Gastroesophageal sphincter (tissue), 3 donors: ENCODE results near the gene GRHPR.

ENCODE experiments used
- CTCF ChIP-seq, 4 experiments: fragments of 200-600 bp in 2 of 4; fragments of 450-650 bp in 2 of 4; sonication (generic) in 1 of 4; IDR thresholded peaks; one replicate each; pipeline ENCODE4 v1.5.1; 2017 to 2019; ENCODE audit warnings: antibody characterized with exemption in 4 of 4, mild to moderate bottlenecking in 2 of 4, moderate library complexity in 2 of 4
- EP300 ChIP-seq: sonication (generic); formaldehyde crosslinking; IDR thresholded peaks from one replicate; pipeline ENCODE4 v1.6.1; 2017; ENCODE audit warnings: antibody characterized with exemption, mild to moderate bottlenecking
- POLR2A ChIP-seq, 2 donors: fragments of 450-650 bp; IDR thresholded peaks; one replicate each; pipeline ENCODE4 v1.6.1; 2017; ENCODE audit warnings: antibody characterized with exemption in 2 of 2, mild to moderate bottlenecking in 2 of 2, moderate library complexity in 1 of 2
- POLR2AphosphoS5 ChIP-seq: sonication (generic); formaldehyde crosslinking; IDR thresholded peaks from one replicate; pipeline ENCODE4 v1.6.1; 2017; ENCODE audit warnings: antibody characterized with exemption

DNA sequence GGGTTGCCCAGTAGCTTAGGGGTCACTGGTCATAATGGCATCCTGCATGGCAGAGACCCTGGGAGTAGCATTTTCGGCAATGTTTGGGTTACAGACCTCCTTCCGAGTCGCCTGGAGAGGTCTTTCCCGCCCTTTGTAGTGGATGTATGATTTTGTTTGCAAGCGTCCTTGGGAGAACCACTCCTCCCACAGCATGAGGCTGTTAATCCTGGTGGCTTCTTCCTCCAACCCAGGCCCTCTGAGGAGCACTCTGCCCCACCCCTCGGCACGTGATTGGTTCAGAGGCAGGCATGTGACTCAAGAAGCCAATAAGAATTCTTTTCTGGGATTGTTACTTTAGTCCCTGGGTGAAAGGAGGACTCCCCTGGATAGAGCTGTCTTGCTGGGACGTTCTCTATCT, 30.2 kb upstream of the GRHPR start:
- TF ChIP-seq CTCF (IDR thresholded peaks at IDR 0.05) (no peak), POLR2A (IDR thresholded peaks at IDR 0.05) (no peak), EP300 (no peak), POLR2AphosphoS5 (no peak)
